ENCODE data around the gene FOXC2. TPM values are rescaled to one million over a fixed set of nuclear protein-coding genes. Genes with fewer than 3 reads are reported as not detected.

The FOXC2 gene
- total and polyA plus RNA-seq, 7 donors: under 0.01 to 0.81 (median 0.39) TPM; not detected in 1

DNA sequence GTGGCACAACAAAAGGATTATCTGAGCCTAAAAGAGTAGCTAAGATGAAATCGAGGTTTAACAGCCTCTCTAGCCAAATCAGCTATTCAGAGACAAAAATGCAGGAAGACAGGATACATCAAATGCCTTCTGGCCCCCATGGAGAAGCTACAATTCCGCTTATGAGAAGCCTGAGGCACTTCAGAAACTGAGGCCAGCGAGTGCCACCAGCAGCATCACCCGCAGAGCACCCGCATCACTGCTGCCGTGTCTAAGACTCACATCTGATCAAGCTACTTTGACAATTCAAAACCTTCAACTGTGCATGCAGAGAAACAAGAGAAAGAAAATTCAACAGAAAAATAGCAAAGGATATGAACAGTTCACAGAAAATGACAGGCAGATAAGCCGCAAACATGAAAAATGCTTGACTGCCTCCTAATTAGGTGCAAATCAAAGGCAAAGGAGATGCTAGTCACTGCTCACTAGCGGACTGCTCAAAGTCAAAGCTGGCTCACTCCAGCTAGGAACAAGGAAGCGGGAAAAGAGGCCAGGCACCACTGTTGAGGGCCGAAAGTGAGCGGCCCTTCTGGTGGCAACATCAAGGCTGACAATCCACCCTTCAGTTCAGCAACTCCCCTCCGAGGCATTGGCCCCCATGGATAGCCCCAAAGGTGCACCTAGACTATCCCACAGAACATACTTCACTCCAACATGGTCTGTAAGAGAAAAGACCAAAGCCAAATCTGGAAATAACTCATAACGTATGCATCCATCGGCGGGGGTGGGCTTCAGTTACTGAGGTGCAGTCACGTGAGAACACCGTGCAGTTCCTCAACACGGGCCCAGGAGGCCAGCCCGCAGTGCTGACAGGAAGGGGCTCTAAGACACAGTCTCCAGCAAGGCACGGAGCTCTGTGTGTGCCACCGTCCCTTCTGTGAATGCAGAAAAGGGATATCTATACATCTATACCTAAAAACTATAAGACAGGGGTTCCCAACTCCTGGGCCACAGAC, 23.6 kb upstream of the FOXC2 start:
- Histone ChIP-seq H3K4me3 (no peak overlapping the region), H3K9me3 (no peaks in the 10 kb centered on the region), H3K27ac (no peak overlapping the region), H3K4me1 (no peaks in the 10 kb centered on the region), H3K27me3 (no peaks in the 10 kb centered on the region), H3K36me3 (peaks cover 17 to 97% (median 56%) of the 10 kb centered on the region in 4 donors)
- intact Hi-C loops (cut with DNase I): no loop called here
- DNase-seq: peak; percentile 9
- WGBS, 2 donors: 92 to 95% methylated on average over 21 of the region's 21 CpGs
- no peak for TF ChIP-seq CTCF (IDR thresholded peaks at IDR 0.05)
- TF ChIP-seq POLR2AphosphoS5 (IDR thresholded peaks at IDR 0.05): no peak
- no peak for TF ChIP-seq EP300 (IDR thresholded peaks at IDR 0.05)
- no peak for TF ChIP-seq POLR2A (IDR thresholded peaks at IDR 0.05)

DNA sequence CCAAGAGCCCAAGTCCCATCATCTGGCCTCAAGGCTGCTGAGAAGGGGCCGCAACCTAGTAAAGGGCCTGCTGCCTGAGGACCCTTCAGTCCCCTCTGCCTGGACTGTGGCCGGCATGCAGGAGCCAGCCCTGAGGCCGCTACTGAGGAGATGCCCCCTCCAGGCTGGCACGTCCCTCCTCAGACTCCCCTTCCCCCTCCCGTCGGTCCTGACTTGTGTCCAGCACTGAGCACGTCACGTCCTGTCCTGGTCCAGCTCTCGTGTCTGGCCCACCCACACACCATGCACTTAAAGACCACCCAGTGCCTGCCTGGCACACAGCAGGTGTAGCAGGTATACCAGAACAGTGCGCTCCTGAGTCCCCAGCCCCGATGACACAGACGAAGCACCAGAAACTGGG, 21.1 kb upstream of the FOXC2 start:
- Histone ChIP-seq H3K4me1 (no peaks in the 10 kb centered on the region), H3K27me3 (no peaks in the 10 kb centered on the region), H3K9me3 (no peaks in the 10 kb centered on the region), H3K27ac (no peak overlapping the region), H3K36me3 (peaks cover 10 to 90% (median 43%) of the 10 kb centered on the region in 4 donors), H3K4me3 (no peak overlapping the region)
- peak; percentile 45 for DNase-seq
- intact Hi-C loops (cut with DNase I): no loop called here
- 80 to 87% methylated on average over 12 of the region's 12 CpGs for WGBS, 2 donors
- TF ChIP-seq EP300 (IDR thresholded peaks at IDR 0.05) (no peak), POLR2A (IDR thresholded peaks at IDR 0.05) (no peak), POLR2AphosphoS5 (IDR thresholded peaks at IDR 0.05) (no peak), CTCF (IDR thresholded peaks at IDR 0.05) (no peak)

DNA sequence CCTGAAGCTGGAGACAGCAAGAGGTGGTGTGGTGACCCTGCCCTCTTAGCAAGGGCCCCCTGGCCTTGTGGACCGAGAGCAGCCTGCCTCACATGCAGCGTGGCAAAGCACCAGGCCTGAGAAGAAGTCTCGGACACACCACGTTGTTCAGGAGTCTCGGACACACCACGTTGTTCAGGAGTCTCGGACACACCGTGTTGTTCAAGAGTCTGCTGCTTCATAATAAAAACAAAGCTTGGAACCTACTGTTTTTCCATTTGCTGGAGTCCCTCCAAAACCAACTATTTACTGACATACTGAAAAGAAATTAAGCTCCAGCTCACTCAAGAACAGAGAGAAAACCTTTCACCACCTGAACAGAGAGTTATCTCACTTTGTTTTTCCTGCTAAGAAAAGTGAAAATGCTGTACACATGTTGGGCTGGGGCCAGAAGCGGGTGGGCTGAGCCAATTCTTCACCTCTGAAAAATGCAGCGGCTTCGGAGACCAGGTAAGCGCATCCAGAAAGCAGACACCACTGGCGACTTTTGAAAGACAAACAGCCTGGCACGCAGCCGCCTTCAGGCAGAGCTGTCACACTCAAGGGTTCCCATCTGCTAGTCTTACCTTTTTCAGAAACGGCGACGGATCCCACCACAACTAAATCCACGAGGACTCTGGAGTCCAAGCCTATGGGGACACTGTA, 20.5 kb upstream of the FOXC2 start:
- Histone ChIP-seq H3K36me3 (peaks cover 8 to 90% (median 38%) of the 10 kb centered on the region in 4 donors), H3K9me3 (no peaks in the 10 kb centered on the region), H3K27ac (no peak overlapping the region), H3K4me1 (no peaks in the 10 kb centered on the region), H3K4me3 (no peak overlapping the region), H3K27me3 (no peaks in the 10 kb centered on the region)
- WGBS, 2 donors: 93 to 94% methylated on average over 19 of the region's 19 CpGs
- intact Hi-C loops (cut with DNase I): no loop called here
- TF ChIP-seq POLR2A (IDR thresholded peaks at IDR 0.05): no peak
- no peak for TF ChIP-seq EP300 (IDR thresholded peaks at IDR 0.05)
- no peak for TF ChIP-seq POLR2AphosphoS5 (IDR thresholded peaks at IDR 0.05)
- TF ChIP-seq CTCF (IDR thresholded peaks at IDR 0.05): no peak
- peak; percentile 46 for DNase-seq

DNA sequence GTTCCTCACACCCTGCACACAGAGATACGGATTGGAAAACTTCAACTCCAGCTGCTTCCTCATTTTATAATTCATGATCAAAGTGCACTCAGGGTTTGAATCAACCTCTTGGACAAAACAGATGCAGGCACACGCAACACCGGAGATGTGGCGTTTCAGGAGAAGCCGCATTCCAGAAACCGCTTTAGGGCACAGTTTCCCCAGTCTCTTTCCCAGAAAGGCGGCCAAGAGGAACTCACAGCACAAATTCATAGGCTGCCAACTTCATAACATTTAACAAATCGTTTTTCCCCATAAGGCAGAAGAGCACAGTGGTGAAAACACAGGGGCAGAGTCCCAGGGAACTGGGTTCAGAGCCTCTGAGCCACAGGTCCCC, 20.0 kb upstream of the FOXC2 start:
- TF ChIP-seq CTCF (IDR thresholded peaks at IDR 0.05) (no peak), EP300 (IDR thresholded peaks at IDR 0.05) (no peak), POLR2A (IDR thresholded peaks at IDR 0.05) (no peak), POLR2AphosphoS5 (IDR thresholded peaks at IDR 0.05) (no peak)
- WGBS, 2 donors: 87 to 93% methylated on average over 8 of the region's 8 CpGs
- Histone ChIP-seq H3K9me3 (no peaks in the 10 kb centered on the region), H3K4me3 (no peak overlapping the region), H3K27ac (no peak overlapping the region), H3K36me3 (peaks cover 4 to 90% (median 33%) of the 10 kb centered on the region in 4 donors), H3K27me3 (no peaks in the 10 kb centered on the region), H3K4me1 (no peaks in the 10 kb centered on the region)
- DNase-seq: no peak
- intact Hi-C loops (cut with DNase I): no loop called here

Measured in sigmoid colon (tissue), 7 donors.